NCI-H748 (cell line): ENCODE measurements around the gene ASTN2.
"Not testable (repeated sequence)": the region's sequence is repeated elsewhere in the genome, so short reads cannot be mapped to it uniquely, and the experiment has no call there.

Experiments used
- DNase-seq: peaks from one replicate; lab custom pipeline; 2025; ENCODE audit not compliant: unreplicated experiment; lab: John Stamatoyannopoulos, UW

Gene ASTN2

GRCh38 chr9:116476002-116476401, 938.9 kb downstream of the ASTN2 start:
- no peak for DNase-seq

DNA sequence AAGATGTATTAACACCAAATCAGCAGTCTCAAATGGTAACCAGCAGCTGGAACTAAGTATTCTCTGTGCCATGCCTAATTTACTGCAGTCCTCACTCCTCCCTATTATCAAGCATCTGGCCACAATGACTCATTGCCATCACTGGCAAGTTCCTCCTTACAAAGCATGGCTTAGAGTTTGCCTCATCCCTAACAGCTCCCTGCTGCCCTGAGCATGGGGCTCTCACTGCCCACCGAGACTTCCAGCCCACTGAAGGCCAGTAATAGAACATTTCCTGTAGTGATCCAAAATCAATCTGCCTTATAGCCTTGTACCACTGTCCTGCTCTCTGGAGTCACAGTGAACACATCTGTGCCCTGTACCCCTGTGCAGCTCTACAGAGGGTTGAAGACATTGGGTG, 939.7 kb downstream of the ASTN2 start:
- no peak for DNase-seq

DNA sequence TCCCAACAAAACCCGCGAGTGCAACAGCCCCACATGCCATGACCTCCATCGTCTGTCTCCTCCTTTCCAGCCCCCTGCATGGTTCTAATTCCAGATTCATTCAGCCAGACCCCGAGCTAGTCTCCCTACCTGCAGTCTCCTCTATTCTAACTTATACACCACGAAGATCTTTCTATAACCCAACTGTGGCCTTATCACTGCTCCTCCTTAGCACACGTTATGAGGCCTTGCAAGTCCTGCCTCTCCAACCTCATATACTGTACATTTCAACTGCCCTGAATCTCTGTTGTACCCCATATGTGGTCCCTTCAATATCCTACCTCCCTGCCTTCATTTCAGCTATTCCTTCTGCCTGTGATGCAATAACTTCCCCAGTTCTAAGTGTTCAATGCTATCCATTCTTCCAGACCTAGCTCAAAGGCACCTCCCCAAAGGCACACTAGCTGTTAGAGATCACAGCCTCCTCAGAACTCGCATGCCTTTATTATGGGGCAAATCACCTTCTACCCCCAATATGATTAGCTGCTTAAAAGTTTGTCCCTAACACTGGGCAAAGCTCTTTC, 942.8 kb downstream of the ASTN2 start:
- no peak for DNase-seq

- DNase-seq = no peak
Measured at GRCh38 chr9:116471093-116471906, 943.6 kb downstream of the ASTN2 start.

GRCh38 chr9:116468793-116469527, 945.9 kb downstream of the ASTN2 start:
- DNase-seq = no peak

GRCh38 chr9:116468369-116468768, 946.5 kb downstream of the ASTN2 start:
- no peak for DNase-seq

DNA sequence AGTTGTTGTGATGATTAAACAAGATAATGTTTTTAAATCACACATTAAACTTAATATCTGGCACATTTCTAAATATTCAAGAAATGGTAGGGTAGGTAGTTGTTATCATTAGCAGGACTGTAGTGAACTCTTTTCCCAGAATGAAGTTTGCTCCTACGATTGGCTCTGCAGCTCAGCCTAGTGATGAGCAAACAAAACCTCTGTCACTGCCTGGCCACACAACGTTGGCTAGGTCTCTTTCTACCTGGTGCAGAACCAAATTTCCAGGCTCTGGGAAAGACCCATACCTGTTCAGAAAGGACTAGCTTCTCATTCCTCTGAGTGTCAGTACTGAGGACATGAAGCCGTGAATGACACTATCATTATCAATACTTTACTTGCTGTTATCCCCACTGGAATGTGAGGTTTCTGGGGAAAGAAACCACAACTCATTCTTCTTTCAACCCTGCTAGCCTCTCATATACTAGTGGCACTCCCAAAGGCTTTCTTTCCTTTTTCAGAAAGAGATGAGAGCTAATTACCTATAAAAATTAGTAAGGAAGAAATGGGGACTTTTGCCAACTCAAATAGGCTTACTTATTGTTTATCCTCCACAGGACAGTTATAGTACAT, 947.0 kb downstream of the ASTN2 start:
- DNase-seq = no peak

DNA sequence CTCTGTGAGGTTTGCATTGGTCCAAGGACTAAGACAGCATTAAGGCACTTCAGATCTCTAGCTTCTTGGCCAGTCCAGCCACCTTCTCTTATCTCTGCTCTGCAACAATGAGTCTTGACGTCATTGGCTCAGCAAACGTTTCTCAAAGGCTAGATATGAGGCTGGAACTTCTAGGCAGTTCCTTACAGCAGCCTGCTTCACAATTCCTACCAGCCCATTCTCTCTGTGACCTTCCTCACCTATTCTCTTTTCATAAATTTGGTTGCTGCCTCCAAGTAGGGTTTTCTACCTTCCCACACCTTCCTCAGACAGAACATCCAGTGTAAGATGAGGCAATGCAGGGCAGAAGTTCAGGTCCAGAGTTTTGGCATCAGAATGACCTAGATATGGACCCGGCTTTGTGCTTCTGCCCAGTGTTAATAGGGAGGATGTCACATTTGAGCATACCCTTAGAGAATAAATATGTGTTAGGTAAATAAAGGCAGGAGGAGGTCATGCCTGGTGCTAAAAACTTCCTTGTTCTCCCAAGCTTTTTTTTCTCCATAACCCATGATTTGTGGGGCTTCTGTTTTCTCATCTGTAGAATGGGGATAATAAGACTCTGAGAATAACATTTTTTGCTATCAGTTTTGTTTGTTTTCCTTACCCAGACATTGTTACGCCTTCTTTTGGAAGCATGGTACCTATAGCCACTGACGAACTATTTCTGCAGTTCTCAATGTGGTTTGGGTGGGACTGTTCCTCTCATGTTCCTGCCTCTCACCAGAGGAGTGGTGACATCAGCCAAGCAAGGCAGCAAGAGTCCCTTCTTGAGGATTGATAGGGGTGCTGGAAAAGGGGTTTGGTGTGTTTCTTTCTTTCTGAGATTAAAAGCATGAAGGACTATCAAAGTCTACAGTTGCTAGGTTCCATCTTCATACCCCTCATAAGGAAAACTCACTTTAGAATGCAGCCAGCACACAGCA, 948.3 kb downstream of the ASTN2 start:
- no peak for DNase-seq

GRCh38 chr9:116465576-116466270, 949.1 kb downstream of the ASTN2 start:
- DNase-seq = no peak

DNA sequence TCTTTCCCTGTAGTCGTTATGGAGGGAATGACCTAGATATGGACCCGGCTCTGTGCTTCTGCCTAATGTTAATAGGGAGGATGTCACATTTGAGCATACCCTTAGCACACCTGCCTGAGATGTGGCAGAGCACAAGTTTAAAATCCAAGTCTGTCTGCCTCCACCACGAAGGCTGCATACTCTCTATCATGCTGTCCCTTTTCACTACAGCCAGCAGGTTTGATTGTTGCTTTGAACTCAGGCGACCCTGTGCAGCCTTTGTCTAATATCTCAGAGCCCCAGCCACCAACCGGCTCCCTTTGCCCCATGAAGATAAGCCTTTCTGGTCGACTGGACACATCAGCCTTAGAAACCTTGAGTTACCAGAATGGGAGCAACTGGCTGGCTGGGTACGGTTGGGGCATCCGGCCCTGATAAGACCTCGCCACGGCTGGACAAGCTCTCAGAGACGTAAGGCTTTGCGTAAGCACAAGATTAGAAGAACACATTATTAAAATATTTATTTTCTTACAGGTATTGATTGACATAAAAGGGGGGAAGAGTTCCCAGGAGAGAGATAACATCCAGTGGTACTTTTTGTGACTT, 949.8 kb downstream of the ASTN2 start:
- DNase-seq = no peak

DNA sequence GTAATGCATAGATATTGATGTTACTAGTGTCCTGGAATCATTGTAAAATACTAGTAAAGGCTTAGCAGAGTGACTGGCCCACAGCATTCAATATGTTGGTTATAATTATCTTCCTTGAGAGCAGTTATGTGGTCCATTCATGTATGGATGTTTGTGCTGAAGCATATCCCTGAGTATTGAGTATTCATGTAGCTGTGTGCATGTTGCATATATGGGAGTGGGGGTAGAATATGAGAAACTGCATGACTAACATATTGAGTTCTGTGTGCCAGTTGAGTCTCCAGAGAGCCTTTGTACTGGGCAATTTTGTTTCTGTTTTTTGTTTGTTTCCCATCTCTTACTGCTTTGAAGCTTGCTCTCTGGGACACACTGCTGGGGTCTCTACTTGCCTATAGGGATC, 950.4 kb downstream of the ASTN2 start:
- no peak for DNase-seq

GRCh38 chr9:116461632-116462031, 953.2 kb downstream of the ASTN2 start:
- DNase-seq = no peak

DNA sequence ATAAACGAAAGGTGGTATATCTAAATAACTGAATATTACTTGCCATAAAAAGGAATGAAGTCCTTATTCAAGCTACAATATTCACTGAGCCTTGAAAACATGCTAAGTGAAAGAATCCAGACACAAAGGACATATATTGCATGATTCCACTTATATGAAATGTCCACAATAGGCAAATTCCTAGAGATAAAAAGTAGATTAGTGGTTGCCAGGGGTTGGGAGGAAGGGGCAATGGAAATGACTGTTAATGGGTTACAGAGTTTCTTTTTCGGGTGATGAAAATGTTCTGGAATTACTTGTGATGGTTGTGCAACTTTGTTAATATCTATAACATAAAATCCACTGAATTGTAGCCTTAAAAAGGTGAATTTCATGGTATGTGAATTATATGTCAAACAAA, 954.8 kb downstream of the ASTN2 start:
- no peak for DNase-seq

- DNase-seq = no peak
Measured at GRCh38 chr9:116459576-116459975, 955.3 kb downstream of the ASTN2 start.

DNA sequence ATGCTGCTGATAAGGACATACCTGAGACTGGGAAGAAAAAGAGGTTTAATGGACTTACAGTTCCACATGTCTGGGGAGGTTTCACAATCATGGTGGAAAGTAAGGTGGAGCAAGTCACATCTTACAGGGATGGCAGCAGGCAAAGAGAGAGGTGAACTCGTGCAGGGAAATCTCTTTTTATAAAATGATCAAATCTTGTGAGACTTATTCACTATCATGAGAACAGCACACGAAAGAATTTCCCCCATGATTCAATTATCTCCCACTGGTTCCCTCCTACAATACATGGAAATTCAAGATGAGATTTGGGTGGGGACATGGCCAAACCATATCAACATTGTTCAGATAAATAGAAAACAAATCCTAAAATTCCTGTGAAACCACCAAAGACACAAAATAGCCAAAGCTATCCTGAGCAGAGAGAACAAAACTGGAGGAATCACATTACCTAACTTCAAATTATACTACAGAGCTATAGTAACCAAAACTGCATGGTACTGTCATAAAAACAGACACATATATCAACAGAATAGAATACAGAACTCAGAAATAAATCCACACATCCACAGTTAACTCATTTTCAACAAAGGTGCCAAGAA, 958.3 kb downstream of the ASTN2 start:
- no peak for DNase-seq

DNA sequence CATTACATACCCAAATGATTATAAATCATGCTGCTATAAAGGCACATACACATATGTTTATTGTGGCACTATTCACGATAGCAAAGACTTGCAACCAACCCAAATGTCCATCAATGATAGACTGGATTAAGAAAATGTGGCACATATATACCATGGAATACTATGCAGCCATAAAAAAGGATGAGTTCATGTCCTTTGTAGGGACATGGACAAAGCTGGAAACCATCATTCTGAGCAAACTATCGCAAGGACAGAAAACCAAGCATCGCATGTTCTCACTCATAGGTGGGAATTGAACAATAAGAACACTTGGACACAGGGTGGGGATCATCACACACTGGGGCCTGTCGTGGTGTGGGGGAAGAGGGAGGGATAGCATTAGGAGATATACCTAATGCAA, 960.3 kb downstream of the ASTN2 start:
- DNase-seq = not testable (repeated sequence)

GRCh38 chr9:116453785-116454184, 961.1 kb downstream of the ASTN2 start:
- DNase-seq = no peak

DNA sequence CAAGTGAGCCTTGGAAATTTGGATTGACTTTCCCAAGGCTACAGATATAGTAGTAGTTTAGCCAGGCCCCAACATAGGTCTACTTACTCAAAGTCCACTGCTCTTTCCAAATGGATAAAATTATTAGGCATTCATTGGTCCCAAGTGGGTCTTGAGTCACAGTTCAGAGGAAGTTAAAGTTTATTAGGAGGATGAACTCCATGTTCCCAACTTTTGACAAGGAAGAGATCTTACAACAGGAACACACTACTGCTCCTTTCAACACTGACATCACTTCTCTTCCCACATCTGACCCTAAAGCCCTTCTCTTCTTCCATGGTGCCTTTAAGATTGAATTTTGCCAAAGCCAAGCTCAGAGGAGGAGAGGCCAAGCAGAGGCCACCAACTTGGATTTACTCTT, 962.2 kb downstream of the ASTN2 start:
- DNase-seq = no peak

GRCh38 chr9:116452227-116452626, 962.6 kb downstream of the ASTN2 start:
- DNase-seq = no peak
